Measurements from ENCODE around the gene MYO16. TPM values are rescaled to one million over a fixed set of nuclear protein-coding genes. Genes with fewer than 3 reads are reported as not detected.
A peak's percentile ranks its signal among the peaks of the same experiment; 100 is the strongest.

MYO16 gene
- total RNA-seq, 1 donor, result not detected

GRCh38 chr13:109249780-109250528 is 620.5 kb downstream of the MYO16 start:
- Histone ChIP-seq H3K79me2 (ENCODE audit: insufficient read depth, low read length) (no peaks in the 10 kb centered on the region), H4K20me1 (ENCODE audit: insufficient read depth, low read length) (no peaks in the 10 kb centered on the region), H3K27me3 (ENCODE audit: insufficient read depth, low read length) (no peaks in the 10 kb centered on the region), H3K4me3 (ENCODE audit: insufficient read depth, low read length) (no peak overlapping the region), H3K9me3 (ENCODE audit: low read depth, low read length) (no peaks in the 10 kb centered on the region), H3K36me3 (ENCODE audit: insufficient read depth, low read length) (no peaks in the 10 kb centered on the region), H3K4me1 (ENCODE audit: insufficient read depth, low read length) (peaks cover 3% of the 10 kb centered on the region), H2AFZ (ENCODE audit: low read length) (no peak overlapping the region), H3K4me2 (ENCODE audit: insufficient read depth, low read length) (no peak overlapping the region), H3K27ac (ENCODE audit: low read depth, low read length) (no peak overlapping the region)
- no peak for DNase-seq (ENCODE audit: insufficient read length, low spot score, missing footprints)
- TF ChIP-seq CTCF (IDR thresholded peaks at IDR 0.05; ENCODE audit: extremely low read depth, low read depth, low read length), result no peak

GRCh38 chr13:109251956-109252355 is 622.5 kb downstream of the MYO16 start:
- H3K4me1 ChIP-seq (ENCODE audit: insufficient read depth, low read length), result peaks cover 7% of the 10 kb centered on the region
- peak overlapping the region; percentile 49 for H3K4me2 ChIP-seq (ENCODE audit: insufficient read depth, low read length)
- H4K20me1 ChIP-seq (ENCODE audit: insufficient read depth, low read length), result no peaks in the 10 kb centered on the region
- TF ChIP-seq CTCF (IDR thresholded peaks at IDR 0.05; ENCODE audit: extremely low read depth, low read depth, low read length), result no peak
- peak overlapping the region; percentile 48 for H2AFZ ChIP-seq (ENCODE audit: low read length)
- H3K27ac ChIP-seq (ENCODE audit: low read depth, low read length), result no peak overlapping the region
- DNase-seq (ENCODE audit: insufficient read length, low spot score, missing footprints), result peak; percentile 47
- no peak overlapping the region for H3K4me3 ChIP-seq (ENCODE audit: insufficient read depth, low read length)
- no peaks in the 10 kb centered on the region for H3K27me3 ChIP-seq (ENCODE audit: insufficient read depth, low read length)
- H3K9me3 ChIP-seq (ENCODE audit: low read depth, low read length), result no peaks in the 10 kb centered on the region
- H3K79me2 ChIP-seq (ENCODE audit: insufficient read depth, low read length), result no peaks in the 10 kb centered on the region
- no peaks in the 10 kb centered on the region for H3K36me3 ChIP-seq (ENCODE audit: insufficient read depth, low read length)

GRCh38 chr13:109253316-109253715 is 623.9 kb downstream of the MYO16 start:
- H3K4me3 ChIP-seq (ENCODE audit: insufficient read depth, low read length), result no peak overlapping the region
- no peak overlapping the region for H3K4me2 ChIP-seq (ENCODE audit: insufficient read depth, low read length)
- no peak for TF ChIP-seq CTCF (IDR thresholded peaks at IDR 0.05; ENCODE audit: extremely low read depth, low read depth, low read length)
- no peak overlapping the region for H2AFZ ChIP-seq (ENCODE audit: low read length)
- H4K20me1 ChIP-seq (ENCODE audit: insufficient read depth, low read length), result no peaks in the 10 kb centered on the region
- H3K27me3 ChIP-seq (ENCODE audit: insufficient read depth, low read length), result no peaks in the 10 kb centered on the region
- H3K9me3 ChIP-seq (ENCODE audit: low read depth, low read length), result no peaks in the 10 kb centered on the region
- no peak overlapping the region for H3K27ac ChIP-seq (ENCODE audit: low read depth, low read length)
- no peaks in the 10 kb centered on the region for H3K79me2 ChIP-seq (ENCODE audit: insufficient read depth, low read length)
- DNase-seq (ENCODE audit: insufficient read length, low spot score, missing footprints), result no peak
- H3K36me3 ChIP-seq (ENCODE audit: insufficient read depth, low read length), result no peaks in the 10 kb centered on the region
- H3K4me1 ChIP-seq (ENCODE audit: insufficient read depth, low read length), result peaks cover 11% of the 10 kb centered on the region

GRCh38 chr13:109254274-109254673 is 624.9 kb downstream of the MYO16 start:
- Histone ChIP-seq H3K9me3 (ENCODE audit: low read depth, low read length) (no peaks in the 10 kb centered on the region), H3K4me1 (ENCODE audit: insufficient read depth, low read length) (peaks cover 11% of the 10 kb centered on the region), H3K27me3 (ENCODE audit: insufficient read depth, low read length) (no peaks in the 10 kb centered on the region), H3K27ac (ENCODE audit: low read depth, low read length) (no peak overlapping the region), H3K36me3 (ENCODE audit: insufficient read depth, low read length) (no peaks in the 10 kb centered on the region), H3K79me2 (ENCODE audit: insufficient read depth, low read length) (no peaks in the 10 kb centered on the region), H4K20me1 (ENCODE audit: insufficient read depth, low read length) (no peaks in the 10 kb centered on the region), H2AFZ (ENCODE audit: low read length) (peak overlapping the region; percentile 10), H3K4me2 (ENCODE audit: insufficient read depth, low read length) (no peak overlapping the region), H3K4me3 (ENCODE audit: insufficient read depth, low read length) (no peak overlapping the region)
- DNase-seq (ENCODE audit: insufficient read length, low spot score, missing footprints), result no peak
- no peak for TF ChIP-seq CTCF (IDR thresholded peaks at IDR 0.05; ENCODE audit: extremely low read depth, low read depth, low read length)

Data from osteoblast (primary cell).